GM12801 (cell line): ENCODE data around the gene ADGRB2.

Source experiments
- CTCF ChIP-seq: IDR thresholded peaks from one replicate; pipeline ENCODE4 v1.5.1; 2011; ENCODE audit warnings: control low read depth; ENCODE audit not compliant: insufficient read length; ENCODE audit errors: extremely low read depth

ADGRB2 gene

GRCh38 chr1:31764312-31765040 is at the start of gene ADGRB2:
TSS of gene ADGRB2 (minus strand) at chr1:31764340. CDS start at chr1:31757221, 7,119 bp downstream.
- no peak for TF ChIP-seq CTCF

- TF ChIP-seq CTCF: no peak
These were observed 48.2 kb upstream of the ADGRB2 start for GRCh38 chr1:31812158-31812829.

- no peak for TF ChIP-seq CTCF
These were observed 47.5 kb upstream of the ADGRB2 start for GRCh38 chr1:31811605-31812004.

- TF ChIP-seq CTCF: no peak
These were observed 45.6 kb upstream of the ADGRB2 start for GRCh38 chr1:31809698-31810097.

- TF ChIP-seq CTCF: no peak
These were observed 43.3 kb upstream of the ADGRB2 start for GRCh38 chr1:31807273-31808048.

GRCh38 chr1:31805318-31805717 is 41.2 kb upstream of the ADGRB2 start:
- no peak for TF ChIP-seq CTCF

GRCh38 chr1:31804098-31804497 is 40.0 kb upstream of the ADGRB2 start:
- no peak for TF ChIP-seq CTCF
